CD14-positive monocyte (primary cell): ENCODE measurements around the gene ADORA2A. TPM values are rescaled to one million over a fixed set of nuclear protein-coding genes. Genes with fewer than 3 reads are reported as not detected.

Experiments used
- DNase-seq, 3 donors: peaks; one replicate each; pipeline ENCODE4 v3.0.0-alpha.2; 2011 to 2022
- H2AFZ ChIP-seq: 2 replicates; pipeline ENCODE4 v1.6.0; 2012; ENCODE audit warnings: mild to moderate bottlenecking, low read depth, low read length, inconsistent platforms; ENCODE audit not compliant: insufficient read depth, poor library complexity, severe bottlenecking
- H3K27ac ChIP-seq, 2 donors: 1 replicate in 1 of 2; 2 replicates in 1 of 2; pipeline ENCODE4 v1.5.1; 2012 to 2013; ENCODE audit warnings: low read length in 2 of 2, control low read depth in 1 of 2, inconsistent platforms in 1 of 2, low read depth in 1 of 2, mild to moderate bottlenecking in 1 of 2
- H3K27me3 ChIP-seq, 2 donors: one replicate each; pipeline versions ENCODE4 v1.6.0 to v1.6.1; 2011 to 2013; ENCODE audit warnings: low read length in 2 of 2; ENCODE audit not compliant: control insufficient read depth in 2 of 2, insufficient read depth in 2 of 2
- H3K36me3 ChIP-seq, 2 donors: replicated peaks in 1 of 2; 1 replicate in 1 of 2; 2 replicates in 1 of 2; pipeline versions ENCODE4 v1.5.1 to v1.6.1; 2012 to 2013; ENCODE audit warnings: low read length in 2 of 2, control low read depth in 1 of 2, inconsistent platforms in 1 of 2, mild to moderate bottlenecking in 1 of 2; ENCODE audit not compliant: insufficient read depth in 2 of 2, control insufficient read depth in 1 of 2
- H3K4me1 ChIP-seq, 2 donors: 1 replicate in 1 of 2; 2 replicates in 1 of 2; pipeline versions ENCODE4 v1.5.1 to v1.6.1; 2012 to 2013; ENCODE audit warnings: low read length in 2 of 2, control low read depth in 1 of 2, inconsistent platforms in 1 of 2, mild to moderate bottlenecking in 1 of 2, moderate library complexity in 1 of 2; ENCODE audit not compliant: insufficient read depth in 2 of 2, control insufficient read depth in 1 of 2
- H3K4me2 ChIP-seq: replicated peaks from 2 replicates; pipeline ENCODE3; 2012; ENCODE audit warnings: low read length, moderate library complexity, mild to moderate bottlenecking; ENCODE audit not compliant: poor library complexity, severe bottlenecking; ENCODE audit errors: extremely low read depth
- H3K4me3 ChIP-seq, 3 experiments: fragments of 200-600 bp in 1 of 3; sonication (generic) in 1 of 3; replicated peaks in 1 of 3; 1 replicate in 2 of 3; 2 replicates in 1 of 3; pipeline ENCODE4 v1.5.1; 2011 to 2013; ENCODE audit warnings: low read length in 3 of 3, mild to moderate bottlenecking in 3 of 3, control low read depth in 2 of 3, low read depth in 2 of 3, inconsistent platforms in 1 of 3, moderate library complexity in 1 of 3
- H3K79me2 ChIP-seq: 2 replicates; pipeline ENCODE4 v1.6.0; 2012; ENCODE audit warnings: mild to moderate bottlenecking, control low read depth, inconsistent platforms, low read length, moderate library complexity; ENCODE audit not compliant: insufficient read depth
- H3K9ac ChIP-seq: 2 replicates; pipeline ENCODE4 v1.6.0; 2017; ENCODE audit warnings: low read length, mild to moderate bottlenecking; ENCODE audit not compliant: insufficient read depth, poor library complexity, severe bottlenecking
- H3K9me3 ChIP-seq, 2 donors: replicated peaks in 1 of 2; 1 replicate in 1 of 2; 2 replicates in 1 of 2; pipeline versions ENCODE4 v1.5.1 to v1.6.1; 2012 to 2013; ENCODE audit warnings: low read length in 2 of 2, control low read depth in 1 of 2; ENCODE audit not compliant: control insufficient read depth in 1 of 2, insufficient read depth in 1 of 2
- H4K20me1 ChIP-seq: 2 replicates; pipeline ENCODE4 v1.6.0; 2012; ENCODE audit warnings: mild to moderate bottlenecking, low read length, control low read depth, moderate library complexity; ENCODE audit not compliant: insufficient read depth
- H3K27ac Mint-ChIP-seq, 7 donors: one replicate each; pipeline ENCODE4 v1.8.0; 2020; ENCODE audit warnings: mild to moderate bottlenecking in 7 of 7, mixed read lengths in 7 of 7, moderate library complexity in 6 of 7, inconsistent platforms in 2 of 7
- H3K27me3 Mint-ChIP-seq, 3 donors: one replicate each; pipeline ENCODE4 v1.8.0; 2021 to 2022; ENCODE audit warnings: low read depth in 3 of 3, mild to moderate bottlenecking in 3 of 3, mixed read lengths in 3 of 3, moderate library complexity in 3 of 3, inconsistent platforms in 1 of 3
- H3K36me3 Mint-ChIP-seq, 2 donors: one replicate each; pipeline ENCODE4 v1.8.0; 2020; ENCODE audit warnings: mixed read lengths in 2 of 2, inconsistent platforms in 1 of 2, mild to moderate bottlenecking in 1 of 2
- H3K4me1 Mint-ChIP-seq: one replicate; pipeline ENCODE4 v1.8.0; 2020; ENCODE audit warnings: mild to moderate bottlenecking, mixed read lengths
- H3K4me3 Mint-ChIP-seq, 2 donors: one replicate each; pipeline ENCODE4 v1.8.0; 2020; ENCODE audit warnings: mild to moderate bottlenecking in 2 of 2, mixed read lengths in 2 of 2, moderate library complexity in 1 of 2
- H3K9me3 Mint-ChIP-seq, 7 donors: one replicate each; pipeline ENCODE4 v1.8.0; 2020 to 2022; ENCODE audit warnings: mixed read lengths in 7 of 7, mild to moderate bottlenecking in 6 of 7, moderate library complexity in 6 of 7, inconsistent platforms in 2 of 7
- CTCF ChIP-seq: fragments of 200-600 bp; IDR thresholded peaks from one replicate; pipeline ENCODE4 v1.8.0; 2022; ENCODE audit warnings: antibody characterized with exemption, mild to moderate bottlenecking
- WGBS: methylation state at CpG from one replicate; pipeline ENCODE4 v1.1.5; 2013; ENCODE audit warnings: missing lambda C conversion rate; ENCODE audit not compliant: insufficient coverage; 5-methylcytosine and 5-hydroxymethylcytosine counted together
- intact Hi-C, 2 donors: fragments of 100-400 bp; cut with micrococcal nuclease; formaldehyde crosslinking; loops; one replicate each; pipeline versions ENCODE4 v1.15.0 to v1.15.1; 2023
- polyA plus RNA-seq, 3 donors: library from polyadenylated mRNA; depleted of rRNA in 1 of 3; unstranded in 2 of 3; stranded (reverse) in 1 of 3; fragments of 300-500 nt in 2 of 3; fragments of >200 nt in 1 of 3; fragmentation: Illumina TruSeq in 2 of 3; gene quantifications; 1 replicate in 2 of 3; 2 replicates in 1 of 3; pipeline ENCODE4 v1.2.3, GENCODE V29; 2012 to 2021

ADORA2A gene
- polyA plus RNA-seq, 3 donors = 5.8 to 10.2 (median 6.5) TPM

- no peaks in the 10 kb centered on the region for H3K9me3 Mint-ChIP-seq
- H3K36me3 ChIP-seq = peaks cover under 1 to 10% of the 10 kb centered on the region in 2 donors
- no peak overlapping the region for H3K4me3 ChIP-seq
- no peaks in the 10 kb centered on the region for H3K27me3 ChIP-seq
- no peaks in the 10 kb centered on the region for H3K9me3 ChIP-seq
- no peak overlapping the region for H3K4me2 ChIP-seq
- WGBS = no CpG with 5 or more reads among the region's 2 CpGs
- H3K4me1 ChIP-seq = peaks cover 6 to 9% of the 10 kb centered on the region in 2 donors
- no peak overlapping the region for H3K4me3 Mint-ChIP-seq
- DNase-seq = no peak
- intact Hi-C loops = no loop called here
- no peak for TF ChIP-seq CTCF
- no peak overlapping the region for H3K27ac ChIP-seq
- no peaks in the 10 kb centered on the region for H3K27me3 Mint-ChIP-seq
- H2AFZ ChIP-seq = no peak overlapping the region
- peaks cover 11 to 19% of the 10 kb centered on the region in 2 donors for H3K36me3 Mint-ChIP-seq
- no peaks in the 10 kb centered on the region for H4K20me1 ChIP-seq
- H3K9ac ChIP-seq = no peak overlapping the region
- H3K79me2 ChIP-seq = no peaks in the 10 kb centered on the region
- H3K27ac Mint-ChIP-seq = peak overlapping the region in 1 of 7 donors; percentile 21
- peaks cover 24% of the 10 kb centered on the region for H3K4me1 Mint-ChIP-seq
These were observed 37.2 kb upstream of the ADORA2A start for GRCh38 chr22:24390156-24390555.

GRCh38 chr22:24390576-24390975 is 36.8 kb upstream of the ADORA2A start:
- Histone ChIP-seq H3K27ac (no peak overlapping the region), H3K79me2 (no peaks in the 10 kb centered on the region), H3K9me3 (no peaks in the 10 kb centered on the region), H3K4me1 (peaks cover 6 to 9% of the 10 kb centered on the region in 2 donors), H4K20me1 (no peaks in the 10 kb centered on the region), H3K4me2 (no peak overlapping the region), H3K36me3 (peaks cover 4 to 13% of the 10 kb centered on the region in 2 donors), H3K9ac (no peak overlapping the region), H3K4me3 (no peak overlapping the region), H2AFZ (no peak overlapping the region), H3K27me3 (no peaks in the 10 kb centered on the region)
- intact Hi-C loops = no loop called here
- Mint-ChIP-seq H3K4me1 (peaks cover 24% of the 10 kb centered on the region), H3K27ac (peak overlapping the region in 1 of 7 donors; percentile 21), H3K27me3 (no peaks in the 10 kb centered on the region), H3K36me3 (peaks cover 14 to 19% of the 10 kb centered on the region in 2 donors), H3K9me3 (no peaks in the 10 kb centered on the region), H3K4me3 (no peak overlapping the region)
- no peak for TF ChIP-seq CTCF
- DNase-seq = no peak
- 100% methylated on average over 1 of the region's 7 CpGs for WGBS
